ENCODE results near the gene TRIB2.
A peak's percentile ranks its signal among the peaks of the same experiment; 100 is the strongest.

TRIB2 gene

DNA sequence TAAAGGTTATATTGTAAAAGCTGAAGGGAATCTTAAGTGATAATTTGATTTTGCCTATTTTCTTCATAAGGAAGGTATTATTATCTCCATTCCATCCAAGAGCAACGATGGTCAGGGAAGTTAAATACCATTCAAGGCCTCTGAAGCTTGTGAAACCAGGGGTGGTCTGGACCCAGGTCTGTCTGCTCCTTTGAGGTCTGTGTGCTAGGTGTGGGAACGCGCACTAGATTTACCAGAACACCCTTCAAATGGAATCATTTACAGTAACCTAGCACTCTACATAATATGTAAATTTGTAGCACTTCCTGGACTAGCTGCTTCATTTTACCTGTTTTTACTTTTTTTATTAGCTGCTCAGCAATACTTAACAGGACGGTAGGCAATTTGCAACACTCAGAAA lies 6.4 kb upstream of the TRIB2 start:
- WGBS, 2 experiments, result 94 to 96% methylated on average over 4 of the region's 4 CpGs
- Histone ChIP-seq H3K36me3 (ENCODE audit: control insufficient read depth, insufficient read depth, low read length) (no peaks in the 10 kb centered on the region), H3K9me3 (ENCODE audit: control insufficient read depth, low read length) (no peaks in the 10 kb centered on the region), H3K27me3 (ENCODE audit: control insufficient read depth, insufficient read depth, low read length, poor library complexity, severe bottlenecking) (no peaks in the 10 kb centered on the region), H3K27ac (ENCODE audit: insufficient read depth, low read depth, low read length, poor library complexity, severe bottlenecking) (no peak overlapping the region), H3K4me1 (ENCODE audit: control insufficient read depth, insufficient read depth, low read length) (peaks cover 6% of the 10 kb centered on the region), H3K4me3 (ENCODE audit: insufficient read depth, low read depth, low read length) (no peak overlapping the region)

DNA sequence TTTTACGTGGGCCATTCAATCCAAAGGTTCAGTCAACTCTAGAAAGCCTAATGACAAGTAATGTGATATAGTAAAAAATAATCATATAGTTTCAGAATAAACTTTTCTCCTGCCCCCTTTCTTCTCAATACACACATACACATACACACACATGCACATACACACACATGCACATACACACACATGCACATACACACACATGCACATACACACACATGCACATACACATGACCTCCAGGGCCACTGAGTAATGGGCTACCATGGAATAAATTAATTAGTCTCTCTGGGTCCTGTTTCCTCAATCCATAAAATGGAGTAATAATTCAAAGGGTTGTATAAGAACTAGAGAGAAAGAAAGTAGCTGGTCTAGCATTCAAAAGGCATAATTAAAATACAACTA lies 5.4 kb upstream of the TRIB2 start:
- no peaks in the 10 kb centered on the region for H3K36me3 ChIP-seq (ENCODE audit: control insufficient read depth, insufficient read depth, low read length)
- H3K27me3 ChIP-seq (ENCODE audit: control insufficient read depth, insufficient read depth, low read length, poor library complexity, severe bottlenecking), result no peaks in the 10 kb centered on the region
- 100% methylated on average over 1 of the region's 1 CpG; no CpG with 5 or more reads in 1 of the 2 experiments for WGBS, 2 experiments
- no peaks in the 10 kb centered on the region for H3K9me3 ChIP-seq (ENCODE audit: control insufficient read depth, low read length)
- H3K27ac ChIP-seq (ENCODE audit: insufficient read depth, low read depth, low read length, poor library complexity, severe bottlenecking), result no peak overlapping the region
- no peak overlapping the region for H3K4me3 ChIP-seq (ENCODE audit: insufficient read depth, low read depth, low read length)
- peaks cover 6% of the 10 kb centered on the region for H3K4me1 ChIP-seq (ENCODE audit: control insufficient read depth, insufficient read depth, low read length)

DNA sequence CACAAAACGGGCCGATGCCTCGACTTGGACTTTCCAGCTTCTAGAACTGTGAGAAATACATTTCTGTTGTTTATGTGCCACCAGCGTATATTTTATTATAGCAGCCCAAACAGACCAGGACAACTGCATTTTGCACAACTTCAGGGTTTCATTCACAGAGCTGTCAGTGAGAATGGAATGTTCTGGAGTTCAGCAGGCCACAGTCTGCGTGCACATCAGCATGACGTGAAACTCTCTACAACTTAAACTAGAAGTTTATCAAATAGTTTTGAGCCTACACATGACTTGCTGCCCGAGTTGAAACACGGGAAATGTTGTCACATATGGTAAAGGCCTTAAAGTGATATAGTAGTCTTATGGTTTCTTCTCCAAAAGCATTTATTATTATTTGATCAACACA lies 3.9 kb upstream of the TRIB2 start:
- no peaks in the 10 kb centered on the region for H3K36me3 ChIP-seq (ENCODE audit: control insufficient read depth, insufficient read depth, low read length)
- no peak overlapping the region for H3K27ac ChIP-seq (ENCODE audit: insufficient read depth, low read depth, low read length, poor library complexity, severe bottlenecking)
- H3K4me3 ChIP-seq (ENCODE audit: insufficient read depth, low read depth, low read length), result no peak overlapping the region
- no peaks in the 10 kb centered on the region for H3K27me3 ChIP-seq (ENCODE audit: control insufficient read depth, insufficient read depth, low read length, poor library complexity, severe bottlenecking)
- WGBS, 2 experiments, result 95 to 96% methylated on average over 6 to 8 of the region's 8 CpGs
- H3K4me1 ChIP-seq (ENCODE audit: control insufficient read depth, insufficient read depth, low read length), result peaks cover 6% of the 10 kb centered on the region
- H3K9me3 ChIP-seq (ENCODE audit: control insufficient read depth, low read length), result no peaks in the 10 kb centered on the region

DNA sequence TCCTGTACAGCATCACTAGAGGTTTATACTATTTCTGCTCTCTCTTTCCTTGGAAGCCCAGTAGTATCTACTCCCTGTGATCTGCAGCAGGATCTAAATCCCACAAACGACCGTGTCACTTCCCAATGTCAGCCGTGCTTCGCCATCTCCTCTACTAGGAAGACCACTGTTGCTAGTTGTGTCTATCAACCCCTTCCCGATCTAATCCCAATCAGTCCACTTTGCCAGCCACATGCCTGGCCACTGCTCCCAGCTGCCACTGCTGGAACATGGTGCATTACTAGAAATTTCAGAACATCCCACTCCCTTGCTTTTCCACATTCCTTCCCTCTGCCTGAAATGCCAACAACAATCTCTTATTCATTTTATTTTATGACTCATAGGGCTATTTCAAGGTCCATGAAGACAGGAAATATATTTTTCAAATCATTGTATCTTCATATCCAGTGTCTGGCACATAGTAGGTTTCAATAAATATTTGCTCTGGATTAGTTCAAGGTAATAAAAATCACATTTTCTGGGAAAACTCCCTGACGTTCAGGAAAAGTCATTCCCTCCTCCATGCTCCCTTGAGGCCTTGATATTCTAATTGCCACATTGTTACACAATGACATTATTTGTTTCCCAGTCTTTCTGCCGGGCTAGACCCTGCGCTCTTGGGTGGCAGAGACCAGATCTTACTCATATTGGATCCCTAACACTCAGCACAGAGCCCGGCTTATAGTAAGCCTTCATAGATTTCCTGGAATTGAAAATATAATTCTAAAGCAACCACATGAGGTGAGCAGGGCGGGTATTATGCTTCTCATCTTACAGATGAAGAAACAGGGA lies 2.1 kb upstream of the TRIB2 start:
- WGBS, 2 experiments, result 71 to 72% methylated on average over 10 of the region's 10 CpGs
- H3K9me3 ChIP-seq (ENCODE audit: control insufficient read depth, low read length), result no peaks in the 10 kb centered on the region
- H3K4me3 ChIP-seq (ENCODE audit: insufficient read depth, low read depth, low read length), result no peak overlapping the region

DNA sequence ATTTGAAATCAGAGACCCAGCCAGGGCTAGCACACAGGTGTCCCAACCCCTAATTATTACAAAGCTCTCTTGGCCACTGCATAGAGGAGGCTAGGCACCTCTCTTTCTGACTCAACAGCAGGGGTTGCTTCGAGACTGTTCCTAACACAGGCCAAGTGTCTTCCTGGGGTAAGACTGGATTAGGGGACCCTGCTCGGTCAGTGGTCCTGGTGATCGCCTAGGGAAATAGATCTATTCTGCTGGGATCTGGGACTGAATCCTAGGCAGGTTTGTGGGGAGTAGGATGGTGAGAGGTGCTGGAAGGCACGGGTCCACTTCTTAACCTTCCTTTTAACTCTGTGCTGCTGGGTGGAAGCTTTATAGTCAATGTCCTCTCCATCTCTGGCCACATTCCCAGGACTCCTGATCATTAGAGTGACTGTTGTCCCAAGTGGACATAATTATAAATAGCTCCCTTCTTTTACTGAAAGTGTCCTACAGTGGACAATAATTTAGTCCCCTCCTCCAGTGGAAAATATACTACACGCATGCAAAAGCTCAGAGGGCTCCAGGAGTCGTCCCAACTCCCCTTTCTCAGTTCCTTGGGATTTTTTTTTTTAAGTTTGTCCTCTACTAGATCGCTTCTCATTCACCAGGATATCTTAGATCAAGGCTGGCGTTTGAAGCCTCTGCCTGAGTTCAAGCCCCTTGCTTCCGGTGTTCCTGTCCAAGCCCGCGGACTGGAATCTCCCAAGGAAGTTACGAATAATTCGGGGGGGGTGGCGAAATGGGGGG lies 1.3 kb upstream of the TRIB2 start:
- H3K27ac ChIP-seq (ENCODE audit: insufficient read depth, low read depth, low read length, poor library complexity, severe bottlenecking), result no peak overlapping the region
- no peaks in the 10 kb centered on the region for H3K27me3 ChIP-seq (ENCODE audit: control insufficient read depth, insufficient read depth, low read length, poor library complexity, severe bottlenecking)
- 55 to 61% methylated on average over 14 of the region's 14 CpGs for WGBS, 2 experiments
- H3K9me3 ChIP-seq (ENCODE audit: control insufficient read depth, low read length), result no peaks in the 10 kb centered on the region
- peaks cover 6% of the 10 kb centered on the region for H3K4me1 ChIP-seq (ENCODE audit: control insufficient read depth, insufficient read depth, low read length)
- no peaks in the 10 kb centered on the region for H3K36me3 ChIP-seq (ENCODE audit: control insufficient read depth, insufficient read depth, low read length)
- H3K4me3 ChIP-seq (ENCODE audit: insufficient read depth, low read depth, low read length), result peak overlapping the region; percentile 88

More for the DNA sequence above, 2.1 kb upstream of the TRIB2 start:
- no peaks in the 10 kb centered on the region for H3K27me3 ChIP-seq (ENCODE audit: control insufficient read depth, insufficient read depth, low read length, poor library complexity, severe bottlenecking)
- no peaks in the 10 kb centered on the region for H3K36me3 ChIP-seq (ENCODE audit: control insufficient read depth, insufficient read depth, low read length)
- no peak overlapping the region for H3K27ac ChIP-seq (ENCODE audit: insufficient read depth, low read depth, low read length, poor library complexity, severe bottlenecking)
- peaks cover 6% of the 10 kb centered on the region for H3K4me1 ChIP-seq (ENCODE audit: control insufficient read depth, insufficient read depth, low read length)

DNA sequence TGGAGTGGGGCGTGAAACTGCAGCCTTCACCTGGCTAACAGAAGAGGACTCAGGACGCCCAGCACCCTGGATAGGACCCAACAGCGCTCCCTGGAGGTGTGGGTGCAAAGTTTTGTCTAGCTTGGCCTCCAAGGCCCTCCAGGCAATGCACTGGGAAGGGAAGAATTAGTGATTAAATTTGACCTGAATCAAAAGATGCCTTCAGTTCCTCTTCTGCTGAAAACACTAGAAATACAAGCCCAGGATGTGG lies 779 bp upstream of the TRIB2 start:
- Histone ChIP-seq H3K36me3 (ENCODE audit: control insufficient read depth, insufficient read depth, low read length) (no peaks in the 10 kb centered on the region), H3K4me1 (ENCODE audit: control insufficient read depth, insufficient read depth, low read length) (peaks cover 10% of the 10 kb centered on the region), H3K9me3 (ENCODE audit: control insufficient read depth, low read length) (no peaks in the 10 kb centered on the region), H3K27ac (ENCODE audit: insufficient read depth, low read depth, low read length, poor library complexity, severe bottlenecking) (peak overlapping the region; percentile 64), H3K27me3 (ENCODE audit: control insufficient read depth, insufficient read depth, low read length, poor library complexity, severe bottlenecking) (no peaks in the 10 kb centered on the region), H3K4me3 (ENCODE audit: insufficient read depth, low read depth, low read length) (peak overlapping the region; percentile 88)
- 8 to 10% methylated on average over 3 of the region's 3 CpGs for WGBS, 2 experiments

DNA sequence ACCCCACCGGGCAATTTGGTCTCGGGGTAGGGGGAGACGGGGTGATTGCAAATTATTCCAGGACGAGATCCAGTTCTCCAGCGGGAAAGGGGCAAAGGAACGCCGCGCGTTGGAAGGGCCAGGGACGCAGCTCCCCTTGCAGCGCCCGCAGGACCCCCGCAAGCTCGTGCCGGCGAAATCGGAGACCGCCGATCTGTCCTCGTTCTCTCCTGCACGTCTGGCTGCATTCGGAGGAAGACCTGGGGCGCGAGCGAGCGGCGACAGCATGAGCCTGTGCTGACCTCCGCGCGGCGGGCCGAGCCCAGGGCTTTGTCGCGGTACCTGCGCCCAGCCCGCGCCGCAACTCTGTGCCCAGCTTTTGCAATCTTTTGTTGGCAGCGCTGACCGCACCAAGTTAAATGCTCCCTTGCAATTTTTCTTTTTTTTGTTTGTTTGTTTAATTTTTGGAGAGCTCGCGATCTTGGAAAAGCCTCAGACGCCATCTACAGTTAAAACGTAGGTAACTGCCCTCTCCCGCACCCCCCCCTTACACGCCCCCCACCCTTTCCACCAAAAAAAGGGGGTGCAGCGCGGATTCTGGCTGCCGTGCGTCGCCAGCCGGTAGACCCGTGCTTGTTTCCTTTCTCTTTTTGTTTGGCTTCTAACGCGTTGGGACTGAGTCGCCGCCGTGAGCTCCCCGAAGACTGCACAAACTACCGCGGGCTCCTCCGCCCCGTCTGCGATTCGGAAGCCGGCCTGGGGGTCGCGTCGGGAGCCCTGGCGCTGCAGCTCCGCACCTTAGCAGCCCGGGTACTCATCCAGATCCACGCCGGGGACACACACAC lies 667 bp downstream of the TRIB2 start:
- 0% methylated on average over 74 of the region's 74 CpGs for WGBS, 2 experiments
- Histone ChIP-seq H3K27ac (ENCODE audit: insufficient read depth, low read depth, low read length, poor library complexity, severe bottlenecking) (peak overlapping the region; percentile 87), H3K36me3 (ENCODE audit: control insufficient read depth, insufficient read depth, low read length) (no peaks in the 10 kb centered on the region), H3K4me3 (ENCODE audit: insufficient read depth, low read depth, low read length) (peak overlapping the region; percentile 88), H3K27me3 (ENCODE audit: control insufficient read depth, insufficient read depth, low read length, poor library complexity, severe bottlenecking) (no peaks in the 10 kb centered on the region), H3K9me3 (ENCODE audit: control insufficient read depth, low read length) (no peaks in the 10 kb centered on the region), H3K4me1 (ENCODE audit: control insufficient read depth, insufficient read depth, low read length) (peaks cover 22% of the 10 kb centered on the region)

DNA sequence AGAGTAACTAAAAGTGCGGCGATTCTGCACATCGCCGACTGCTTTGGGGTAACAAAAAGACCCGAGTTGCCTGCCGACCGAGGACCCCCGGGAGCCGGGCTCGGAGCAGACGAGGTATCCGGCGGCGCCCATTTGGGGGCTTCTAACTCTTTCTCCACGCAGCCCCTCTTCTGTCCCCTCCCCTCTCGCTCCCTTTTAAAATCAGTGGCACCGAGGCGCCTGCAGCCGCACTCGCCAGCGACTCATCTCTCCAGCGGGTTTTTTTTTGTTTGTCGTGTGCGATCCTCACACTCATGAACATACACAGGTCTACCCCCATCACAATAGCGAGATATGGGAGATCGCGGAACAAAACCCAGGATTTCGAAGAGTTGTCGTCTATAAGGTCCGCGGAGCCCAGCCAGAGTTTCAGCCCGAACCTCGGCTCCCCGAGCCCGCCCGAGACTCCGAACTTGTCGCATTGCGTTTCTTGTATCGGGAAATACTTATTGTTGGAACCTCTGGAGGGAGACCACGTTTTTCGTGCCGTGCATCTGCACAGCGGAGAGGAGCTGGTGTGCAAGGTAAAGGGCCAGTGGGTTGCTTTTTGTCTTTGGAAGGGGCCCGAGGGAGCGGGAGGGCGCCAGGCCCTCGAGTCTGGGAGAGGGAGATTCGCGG lies 1.4 kb downstream of the TRIB2 start:
- Histone ChIP-seq H3K27me3 (ENCODE audit: control insufficient read depth, insufficient read depth, low read length, poor library complexity, severe bottlenecking) (no peaks in the 10 kb centered on the region), H3K4me1 (ENCODE audit: control insufficient read depth, insufficient read depth, low read length) (peaks cover 25% of the 10 kb centered on the region), H3K9me3 (ENCODE audit: control insufficient read depth, low read length) (no peaks in the 10 kb centered on the region), H3K36me3 (ENCODE audit: control insufficient read depth, insufficient read depth, low read length) (no peaks in the 10 kb centered on the region), H3K27ac (ENCODE audit: insufficient read depth, low read depth, low read length, poor library complexity, severe bottlenecking) (peak overlapping the region; percentile 87), H3K4me3 (ENCODE audit: insufficient read depth, low read depth, low read length) (peak overlapping the region; percentile 88)
- WGBS, 2 experiments, result 0% methylated on average over 50 of the region's 50 CpGs

DNA sequence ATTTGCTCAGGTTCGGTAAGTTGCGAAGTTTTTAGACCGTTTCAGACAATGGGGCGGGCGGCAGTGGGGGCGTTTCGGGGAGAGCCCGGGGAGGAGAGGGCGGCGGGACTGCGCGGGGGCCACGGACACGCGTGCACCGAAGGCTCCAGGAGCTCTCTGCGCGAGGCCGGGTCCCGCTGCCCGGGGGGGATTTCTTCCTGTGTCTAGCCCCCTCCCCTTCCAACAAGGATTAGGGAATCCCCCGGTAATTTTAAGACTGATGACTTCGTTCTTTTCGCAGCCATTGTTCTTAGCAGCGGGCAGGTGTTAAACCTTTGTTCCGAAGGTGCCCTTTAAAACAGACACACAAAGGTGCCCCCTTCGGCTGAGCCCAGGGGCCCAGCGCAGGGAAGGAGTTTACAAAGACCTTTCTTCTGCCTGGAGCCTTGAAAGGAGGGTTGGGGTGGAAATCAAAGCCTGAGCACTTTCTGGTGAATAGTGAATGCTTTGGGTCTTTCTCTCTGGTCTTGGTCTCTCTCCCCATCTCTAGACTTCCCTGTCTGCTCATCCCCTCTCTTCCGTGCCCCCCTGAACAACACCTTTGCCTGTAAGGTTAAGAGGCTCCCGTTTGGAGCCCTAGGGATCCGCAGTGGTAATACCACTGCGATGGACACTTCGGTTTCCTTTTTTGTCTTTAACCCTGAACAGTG lies 2.1 kb downstream of the TRIB2 start:
- Histone ChIP-seq H3K4me3 (ENCODE audit: insufficient read depth, low read depth, low read length) (peak overlapping the region; percentile 88), H3K36me3 (ENCODE audit: control insufficient read depth, insufficient read depth, low read length) (peaks cover 5% of the 10 kb centered on the region), H3K4me1 (ENCODE audit: control insufficient read depth, insufficient read depth, low read length) (peaks cover 25% of the 10 kb centered on the region), H3K27ac (ENCODE audit: insufficient read depth, low read depth, low read length, poor library complexity, severe bottlenecking) (peak overlapping the region; percentile 87), H3K9me3 (ENCODE audit: control insufficient read depth, low read length) (no peaks in the 10 kb centered on the region), H3K27me3 (ENCODE audit: control insufficient read depth, insufficient read depth, low read length, poor library complexity, severe bottlenecking) (no peaks in the 10 kb centered on the region)
- WGBS, 2 experiments, result 0% methylated on average over 33 of the region's 33 CpGs

Measured in ectodermal cell (in vitro differentiated cells).